Retinal pigment epithelial cell (primary cell): Measurements from ENCODE around the gene SUSD1.

Experiments used
- DNase-seq: peaks from one replicate; pipeline ENCODE4 v3.0.0-alpha.2; 2010; ENCODE audit warnings: low read depth
- H3K4me3 ChIP-seq: 2 replicates; pipeline ENCODE4 v1.5.1; 2011; ENCODE audit warnings: mild to moderate bottlenecking, low read length, control low read depth, moderate library complexity
- TF ChIP-seq, protein P1 (sequence below): conservative IDR thresholded peaks from 2 replicates; pipeline ENCODE4 v1.5.1; 2011; ENCODE audit warnings: low read depth, low read length, control low read depth, inconsistent platforms

Gene SUSD1

DNA sequence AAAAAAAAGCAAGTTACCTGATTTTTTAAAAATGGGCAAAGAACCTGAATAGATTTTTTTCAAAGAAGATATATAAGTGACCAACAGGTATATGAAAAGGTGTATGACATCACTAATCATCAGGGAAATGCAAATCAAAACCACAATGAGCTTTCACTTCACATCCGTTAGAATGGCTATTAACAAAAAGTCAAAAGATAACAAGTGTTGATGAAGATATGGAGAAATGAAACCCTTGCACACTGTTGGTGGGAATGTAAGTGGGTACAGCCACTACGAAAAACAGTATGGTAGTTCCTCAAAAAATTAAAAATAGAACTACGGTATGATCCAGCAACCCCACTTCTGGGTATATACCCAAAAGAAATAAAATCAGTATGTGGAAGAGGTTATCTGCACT lies 143.7 kb downstream of the SUSD1 start:
- H3K4me3 ChIP-seq: no peak overlapping the region
- TF ChIP-seq, protein P1, sequence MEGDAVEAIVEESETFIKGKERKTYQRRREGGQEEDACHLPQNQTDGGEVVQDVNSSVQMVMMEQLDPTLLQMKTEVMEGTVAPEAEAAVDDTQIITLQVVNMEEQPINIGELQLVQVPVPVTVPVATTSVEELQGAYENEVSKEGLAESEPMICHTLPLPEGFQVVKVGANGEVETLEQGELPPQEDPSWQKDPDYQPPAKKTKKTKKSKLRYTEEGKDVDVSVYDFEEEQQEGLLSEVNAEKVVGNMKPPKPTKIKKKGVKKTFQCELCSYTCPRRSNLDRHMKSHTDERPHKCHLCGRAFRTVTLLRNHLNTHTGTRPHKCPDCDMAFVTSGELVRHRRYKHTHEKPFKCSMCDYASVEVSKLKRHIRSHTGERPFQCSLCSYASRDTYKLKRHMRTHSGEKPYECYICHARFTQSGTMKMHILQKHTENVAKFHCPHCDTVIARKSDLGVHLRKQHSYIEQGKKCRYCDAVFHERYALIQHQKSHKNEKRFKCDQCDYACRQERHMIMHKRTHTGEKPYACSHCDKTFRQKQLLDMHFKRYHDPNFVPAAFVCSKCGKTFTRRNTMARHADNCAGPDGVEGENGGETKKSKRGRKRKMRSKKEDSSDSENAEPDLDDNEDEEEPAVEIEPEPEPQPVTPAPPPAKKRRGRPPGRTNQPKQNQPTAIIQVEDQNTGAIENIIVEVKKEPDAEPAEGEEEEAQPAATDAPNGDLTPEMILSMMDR: no peak

DNA sequence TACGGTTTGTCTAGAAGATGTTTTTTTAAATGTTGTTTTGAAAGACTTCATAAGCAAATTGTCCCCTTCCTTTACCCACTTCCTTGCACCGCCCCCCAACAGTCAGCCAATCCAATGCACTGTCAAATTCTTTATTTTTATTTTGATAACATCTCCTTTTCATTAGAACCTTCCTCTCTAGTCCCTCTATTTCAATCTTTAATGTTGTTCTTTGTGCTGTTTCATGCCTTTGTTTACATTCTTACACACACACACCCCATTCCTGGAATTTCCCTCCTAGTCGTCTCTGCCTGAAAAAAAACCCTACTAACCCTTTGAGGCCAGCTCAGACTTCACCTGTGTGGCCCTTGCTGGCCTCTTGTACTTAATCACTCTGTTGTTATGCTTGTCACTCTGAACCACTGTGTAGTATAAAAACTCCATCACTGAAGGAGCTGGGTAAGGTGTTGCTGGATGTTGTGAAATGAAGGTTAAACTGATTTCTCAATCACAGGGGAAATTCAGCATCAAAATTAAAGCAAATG lies 145.1 kb downstream of the SUSD1 start:
- no peak for DNase-seq
- TF ChIP-seq, protein P1: no peak

More for the DNA sequence above, 143.7 kb downstream of the SUSD1 start:
- no peak for DNase-seq

DNA sequence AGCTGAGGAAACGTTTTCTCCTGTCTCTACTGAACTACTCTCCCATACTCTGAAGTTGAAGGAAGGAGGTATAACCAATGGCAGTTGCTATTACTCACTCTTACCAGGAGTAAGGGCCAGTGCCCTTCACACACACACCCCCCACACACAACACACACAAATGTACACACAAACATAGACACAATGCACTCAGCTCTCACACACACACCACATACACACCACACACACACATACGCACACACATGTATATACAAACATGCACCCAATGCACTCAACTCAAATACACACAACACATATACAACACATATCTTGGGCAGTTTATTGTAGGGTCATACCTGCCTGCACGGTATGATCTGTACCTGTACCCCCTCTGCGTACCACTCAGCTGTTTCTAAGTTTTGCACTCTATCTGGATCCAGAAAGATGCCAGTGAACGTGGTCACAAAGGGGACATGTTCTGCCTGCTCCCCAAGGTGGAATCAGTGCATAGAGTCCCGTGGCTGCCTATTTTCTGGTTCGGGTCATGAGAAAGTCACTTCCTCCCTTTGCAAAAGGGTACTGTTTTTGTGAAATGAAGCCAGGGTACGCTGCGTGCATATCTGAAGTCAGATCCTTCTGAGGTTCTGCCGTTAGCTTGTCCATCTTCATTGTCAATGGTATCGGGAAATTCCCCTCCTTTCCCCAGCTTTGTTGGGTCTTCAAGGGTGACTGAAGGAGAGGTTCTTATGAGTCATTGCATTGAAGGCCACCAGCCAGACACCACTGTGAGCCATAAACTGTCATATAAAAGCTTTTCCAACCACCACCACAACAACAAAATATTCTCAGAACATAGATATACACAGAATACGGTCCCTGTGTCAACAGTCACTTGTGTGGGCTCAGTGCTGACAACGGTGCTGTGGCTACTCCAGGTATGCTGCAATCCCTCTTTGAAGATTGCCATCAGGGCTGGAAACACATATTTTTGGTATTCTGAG lies 146.6 kb downstream of the SUSD1 start:
- TF ChIP-seq, protein P1: no peak
- no peak for DNase-seq

More for the DNA sequence above, 145.1 kb downstream of the SUSD1 start:
- H3K4me3 ChIP-seq: no peak overlapping the region

DNA sequence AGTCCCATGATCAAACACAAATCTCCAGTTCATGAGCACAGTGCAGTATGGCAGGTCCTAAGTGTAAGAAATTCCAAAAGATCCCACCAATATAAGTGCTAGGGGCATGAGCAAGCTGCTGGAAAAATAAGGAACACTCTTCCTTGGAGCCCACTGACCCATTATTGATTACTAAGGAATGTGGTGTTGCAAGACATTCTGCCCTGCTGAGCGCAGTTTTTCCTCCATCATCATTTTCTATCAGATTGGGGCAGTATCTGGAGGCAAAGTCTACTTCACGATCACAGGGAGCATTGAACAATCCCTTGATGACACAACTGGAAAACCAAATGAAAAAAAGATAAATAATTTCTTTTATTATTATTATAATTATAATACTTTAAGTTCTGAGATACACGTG lies 149.2 kb downstream of the SUSD1 start:
- H3K4me3 ChIP-seq: no peak overlapping the region
- no peak for DNase-seq
- TF ChIP-seq, protein P1: no peak

More for the DNA sequence above, 146.6 kb downstream of the SUSD1 start:
- H3K4me3 ChIP-seq: no peak overlapping the region

DNA sequence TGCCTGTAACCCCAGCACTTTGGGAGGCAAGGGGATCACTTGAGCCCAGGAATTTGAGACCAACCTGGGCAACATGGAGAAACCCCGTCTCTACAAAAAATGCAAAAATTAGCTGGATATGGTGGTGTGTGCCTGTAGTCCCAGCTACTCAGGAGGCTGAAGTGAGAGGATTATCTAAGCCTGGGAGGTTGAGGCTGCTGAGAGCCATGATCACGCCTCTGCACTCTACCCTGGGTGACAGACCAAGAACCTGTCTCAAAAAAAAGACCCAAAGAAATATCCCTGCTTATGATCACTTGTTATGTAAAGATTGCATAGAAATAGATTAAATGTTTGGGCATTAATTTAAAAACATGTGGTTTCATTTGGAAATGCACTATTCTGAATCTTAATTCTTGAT lies 153.4 kb downstream of the SUSD1 start:
- TF ChIP-seq, protein P1: no peak
- H3K4me3 ChIP-seq: no peak overlapping the region
- DNase-seq: no peak

DNA sequence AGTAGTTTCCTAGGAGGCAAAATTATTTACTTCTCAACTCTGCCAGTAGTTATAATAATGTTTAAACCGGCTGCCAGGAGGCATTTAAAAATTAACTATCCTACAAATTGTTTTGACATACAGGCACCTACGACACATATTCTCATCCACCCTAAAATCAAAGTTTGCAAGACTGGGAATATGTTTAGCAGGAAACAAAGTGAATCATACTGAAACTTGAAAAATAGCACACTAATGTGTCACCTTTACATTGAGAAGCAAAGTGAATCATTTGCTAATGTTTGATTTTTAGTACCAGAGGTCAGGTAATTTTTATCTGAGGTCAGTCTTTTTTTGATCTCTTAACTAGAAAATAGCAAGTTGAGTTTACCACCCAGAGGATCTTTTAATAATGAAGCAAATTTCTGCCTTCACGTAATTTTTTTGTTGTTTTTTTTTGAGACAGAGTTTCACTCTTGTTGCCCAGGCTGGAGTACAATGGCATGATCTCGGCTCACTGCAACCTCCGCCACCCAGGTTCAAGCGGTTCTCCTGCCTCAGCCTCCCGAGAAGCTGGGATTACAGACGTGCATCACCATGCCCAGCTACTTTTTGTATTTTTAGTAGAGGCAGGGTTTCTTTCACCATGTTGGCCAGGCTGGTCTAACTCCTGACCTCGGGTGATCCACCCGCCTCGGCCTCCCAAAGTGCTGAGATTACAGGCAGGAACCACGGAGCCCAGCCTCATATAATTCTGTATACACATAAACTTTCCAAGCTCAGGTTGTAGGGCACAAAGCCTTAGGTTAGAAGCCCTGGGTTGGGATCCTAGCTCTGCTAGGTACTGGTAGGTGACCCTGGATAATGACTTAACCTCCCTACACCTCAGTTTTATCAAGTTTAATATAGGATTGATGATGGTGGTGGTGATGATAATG lies 154.2 kb downstream of the SUSD1 start:
- H3K4me3 ChIP-seq: no peak overlapping the region
- DNase-seq: no peak
- TF ChIP-seq, protein P1: no peak
